Skeletal muscle cell (primary cell): Measurements from ENCODE around the gene TTC7B.

Experiments
- DNase-seq: peaks from one replicate; pipeline ENCODE4 v3.0.0-alpha.2; 2010; ENCODE audit warnings: low read depth
- H3K4me3 ChIP-seq: 2 replicates; pipeline ENCODE4 v1.5.1; 2011; ENCODE audit warnings: low read depth, mild to moderate bottlenecking, control low read depth, low read length, moderate library complexity

The TTC7B gene

DNA sequence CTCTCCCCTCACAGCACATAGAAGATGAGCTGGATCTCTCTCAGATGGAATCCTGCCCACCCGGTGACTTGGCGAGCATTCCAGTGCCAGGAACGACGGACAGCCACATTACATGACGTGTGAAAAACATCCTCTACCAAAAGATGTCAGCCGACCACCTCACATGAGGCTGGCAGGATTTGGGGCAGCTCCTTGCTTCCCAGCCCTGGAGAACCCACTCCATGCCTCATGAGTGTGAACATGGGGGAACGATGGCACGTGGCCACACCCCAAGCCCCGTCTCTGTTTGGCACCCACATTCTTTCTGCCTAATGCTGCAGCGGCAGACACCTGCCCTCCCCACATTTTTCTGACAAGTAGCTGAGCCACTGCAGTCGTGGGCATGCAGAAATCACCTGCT, 216.9 kb downstream of the TTC7B start:
- no peak for DNase-seq

DNA sequence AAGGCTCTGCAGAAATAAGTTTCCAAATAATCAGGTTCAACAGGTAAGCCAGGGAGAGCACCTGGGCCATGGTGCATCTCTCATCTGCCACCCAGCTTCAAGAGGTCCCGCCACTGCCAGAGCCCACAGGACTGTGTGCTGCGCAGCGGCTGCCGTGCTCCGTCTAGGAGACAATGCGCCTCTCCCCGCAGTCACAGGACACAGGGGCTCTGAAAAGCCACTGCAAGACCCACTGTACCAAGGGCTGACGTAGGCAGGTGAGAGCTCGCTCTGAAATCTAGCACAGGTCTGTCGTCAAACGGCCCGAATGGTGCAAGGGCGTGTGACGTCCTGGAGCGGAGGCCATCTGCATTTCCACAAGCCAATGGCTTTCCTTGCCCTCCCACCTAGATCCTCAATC, 218.3 kb downstream of the TTC7B start:
- no peak overlapping the region for H3K4me3 ChIP-seq
- no peak for DNase-seq

More for the DNA sequence above, 216.9 kb downstream of the TTC7B start:
- H3K4me3 ChIP-seq = no peak overlapping the region

DNA sequence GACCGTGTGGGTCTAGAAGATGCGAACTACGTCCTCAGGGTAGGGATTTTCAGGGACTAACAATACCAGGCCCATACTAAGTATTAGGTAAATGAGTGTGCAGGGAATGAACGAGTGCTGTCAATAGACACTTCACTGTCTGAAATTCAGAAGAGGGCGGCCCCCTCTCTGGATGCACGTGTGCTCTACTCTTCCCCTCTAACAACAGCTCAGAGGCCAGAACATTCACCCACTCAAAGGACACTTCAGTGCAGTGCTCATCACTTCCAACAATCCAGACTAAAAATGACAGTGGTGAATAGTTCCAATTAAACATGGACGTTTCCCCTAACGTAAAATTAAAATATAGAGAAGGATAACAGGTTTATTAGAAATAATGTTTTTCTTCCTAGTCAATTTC, 219.5 kb downstream of the TTC7B start:
- no peak for DNase-seq
- no peak overlapping the region for H3K4me3 ChIP-seq

DNA sequence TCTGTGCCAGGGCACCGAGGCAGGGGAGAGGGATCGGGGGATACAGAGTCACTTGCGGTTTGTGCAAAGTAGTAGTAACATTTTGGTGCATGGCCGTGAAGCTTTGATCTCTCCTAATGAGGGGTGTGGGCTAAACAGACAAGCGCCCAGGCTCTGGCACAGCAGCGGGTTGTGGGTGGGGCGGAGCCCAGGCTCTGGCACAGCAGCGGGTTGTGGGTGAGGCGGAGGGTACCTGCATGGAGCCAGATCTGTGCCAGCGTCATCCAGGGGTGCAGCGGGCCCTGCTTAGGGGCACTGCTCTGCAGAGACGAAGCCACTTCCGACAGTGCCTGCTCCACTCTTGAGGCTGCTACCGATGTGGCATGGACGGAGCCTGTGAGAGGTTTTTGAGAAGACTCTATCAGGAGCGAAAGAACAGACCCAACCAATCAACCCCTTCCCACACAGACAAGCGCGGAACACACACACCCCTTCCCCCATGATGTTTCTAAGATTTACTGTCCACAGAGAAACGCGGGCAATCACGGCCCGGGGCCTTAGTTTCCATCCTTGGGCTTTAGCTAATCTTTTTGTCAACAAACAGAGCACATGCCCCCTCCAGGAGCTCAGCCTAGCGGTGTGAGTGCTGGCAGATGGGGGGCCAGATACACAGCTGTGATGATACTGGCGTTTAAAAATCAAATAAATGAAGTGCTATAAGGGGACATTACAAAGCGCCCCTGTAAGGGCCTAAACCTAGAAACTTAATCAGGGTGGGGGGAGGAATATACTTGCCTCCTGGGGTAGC, 222.8 kb downstream of the TTC7B start:
- DNase-seq = no peak
- H3K4me3 ChIP-seq = no peak overlapping the region

- no peak for DNase-seq
- H3K4me3 ChIP-seq = no peak overlapping the region
These were observed 223.6 kb downstream of the TTC7B start for GRCh38 chr14:90592655-90593054.

GRCh38 chr14:90587918-90588317, 228.3 kb downstream of the TTC7B start:
- no peak overlapping the region for H3K4me3 ChIP-seq

DNA sequence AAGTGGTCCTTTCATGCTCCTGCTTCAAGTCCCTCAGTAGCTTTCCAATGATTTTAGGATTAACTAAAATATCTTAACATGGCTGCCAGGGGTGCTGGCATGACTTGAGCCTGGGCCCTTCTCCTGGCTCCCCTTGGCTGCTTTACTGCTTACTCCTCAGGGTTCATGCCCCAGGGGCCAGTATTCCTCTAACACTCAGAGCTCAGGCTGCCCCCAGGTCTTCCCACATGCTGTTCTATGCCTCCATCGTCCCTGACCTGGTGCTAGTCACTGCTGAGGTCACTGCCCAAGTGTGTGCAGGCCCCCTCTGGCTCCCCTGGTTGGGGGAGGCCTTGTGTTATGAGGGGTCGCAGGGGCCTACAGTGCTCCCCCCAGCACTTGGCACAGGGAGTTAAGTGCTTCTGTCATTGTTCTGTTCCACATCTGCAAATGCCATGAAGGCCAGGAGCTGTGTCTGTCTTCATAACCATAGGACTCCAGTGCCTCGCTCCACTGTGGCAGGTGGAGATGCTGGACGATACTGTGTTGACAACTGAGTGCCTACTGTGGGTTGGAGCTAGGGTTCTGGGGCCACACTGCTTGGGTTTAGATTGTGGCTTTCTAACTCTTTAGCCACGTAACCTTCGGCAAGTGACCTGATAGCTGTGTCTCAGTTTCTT, 228.8 kb downstream of the TTC7B start:
- no peak for DNase-seq
- no peak overlapping the region for H3K4me3 ChIP-seq

More at GRCh38 chr14:90587918-90588317, 228.3 kb downstream of the TTC7B start:
- DNase-seq = no peak

- no peak overlapping the region for H3K4me3 ChIP-seq
- no peak for DNase-seq
These were observed 231.1 kb downstream of the TTC7B start for GRCh38 chr14:90585106-90585505.

GRCh38 chr14:90583916-90584605, 232.2 kb downstream of the TTC7B start:
- no peak overlapping the region for H3K4me3 ChIP-seq
- no peak for DNase-seq

GRCh38 chr14:90583427-90583826, 232.8 kb downstream of the TTC7B start:
- no peak for DNase-seq

DNA sequence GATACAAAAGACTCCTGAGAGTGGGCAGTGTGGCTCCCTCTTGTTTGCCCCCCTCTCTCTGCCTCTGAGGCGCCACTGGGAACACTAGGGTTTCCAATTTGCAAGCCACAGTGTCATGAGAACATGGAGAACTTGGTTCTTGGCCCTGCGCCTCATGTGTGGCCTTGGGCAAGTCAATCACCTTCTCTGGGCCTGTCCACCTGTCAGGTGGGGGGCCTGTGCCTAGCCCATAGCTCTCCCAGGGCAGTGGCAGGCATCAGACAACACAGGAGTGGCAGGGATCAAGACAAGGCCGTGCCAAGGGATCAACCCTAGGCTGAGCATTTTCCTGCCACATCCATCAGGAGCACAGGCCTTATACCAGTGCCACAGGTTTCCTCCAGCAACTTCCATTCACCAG, 234.1 kb downstream of the TTC7B start:
- no peak for DNase-seq
- no peak overlapping the region for H3K4me3 ChIP-seq

More at GRCh38 chr14:90583427-90583826, 232.8 kb downstream of the TTC7B start:
- no peak overlapping the region for H3K4me3 ChIP-seq

DNA sequence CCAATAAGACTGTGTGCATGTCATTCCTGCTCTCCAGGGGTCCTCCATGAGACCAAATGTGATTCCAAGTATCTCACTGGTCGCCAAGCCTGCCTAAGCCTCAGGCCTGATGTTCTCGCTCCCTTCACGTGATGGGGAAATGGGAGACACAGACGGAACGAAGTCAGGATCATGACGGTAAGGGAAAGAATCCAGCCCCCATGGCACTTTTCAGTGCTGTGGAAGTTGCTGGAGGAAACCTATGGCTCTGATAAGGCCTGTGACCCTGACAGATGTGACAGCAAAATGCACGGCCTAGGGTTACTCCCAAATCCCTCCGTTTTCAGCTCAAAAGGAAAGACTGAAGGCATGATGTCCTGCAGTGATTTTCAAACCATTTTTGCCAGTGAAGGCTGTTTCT, 234.5 kb downstream of the TTC7B start:
- DNase-seq = no peak
- H3K4me3 ChIP-seq = no peak overlapping the region

GRCh38 chr14:90580377-90581335, 235.6 kb downstream of the TTC7B start:
- H3K4me3 ChIP-seq = no peak overlapping the region
- no peak for DNase-seq

- H3K4me3 ChIP-seq = no peak overlapping the region
- DNase-seq = no peak
These were observed 236.4 kb downstream of the TTC7B start for GRCh38 chr14:90579816-90580215.

- H3K4me3 ChIP-seq = no peak overlapping the region
- no peak for DNase-seq
These were observed 237.1 kb downstream of the TTC7B start for GRCh38 chr14:90579088-90579487.

DNA sequence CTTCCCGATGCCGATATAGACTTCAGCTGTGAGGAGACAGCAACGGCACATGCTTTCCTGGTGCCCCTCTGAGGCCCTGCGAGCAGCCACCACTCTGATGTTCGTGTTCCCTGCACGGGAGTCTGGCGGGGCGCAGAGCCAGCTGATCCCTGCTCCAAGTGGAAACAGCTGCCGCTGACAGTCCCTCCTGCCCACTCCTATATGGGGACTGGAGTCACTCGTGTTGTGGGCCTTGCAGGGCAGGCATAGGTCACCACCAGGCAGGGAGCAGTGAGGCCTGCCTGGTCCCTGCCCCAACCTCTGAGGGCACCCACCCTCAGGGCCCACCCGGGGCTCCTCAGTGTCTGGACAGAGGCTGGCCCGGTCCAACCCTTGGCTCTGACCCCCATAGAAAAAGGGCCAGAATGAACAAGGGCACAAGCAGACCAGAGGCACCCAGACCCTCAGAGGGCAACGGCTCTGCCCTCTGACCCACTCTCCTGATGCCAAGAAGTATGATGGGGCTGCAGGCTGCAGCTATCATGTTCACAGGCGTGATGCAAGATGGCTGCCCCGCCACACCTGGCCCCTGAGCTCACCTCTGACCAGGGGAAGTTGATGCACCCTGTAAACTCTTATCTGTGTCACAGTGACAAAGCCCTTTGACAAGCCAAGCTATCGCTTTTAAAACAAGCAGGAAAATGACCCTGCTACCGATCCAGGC, 237.8 kb downstream of the TTC7B start:
- no peak overlapping the region for H3K4me3 ChIP-seq
- no peak for DNase-seq

DNA sequence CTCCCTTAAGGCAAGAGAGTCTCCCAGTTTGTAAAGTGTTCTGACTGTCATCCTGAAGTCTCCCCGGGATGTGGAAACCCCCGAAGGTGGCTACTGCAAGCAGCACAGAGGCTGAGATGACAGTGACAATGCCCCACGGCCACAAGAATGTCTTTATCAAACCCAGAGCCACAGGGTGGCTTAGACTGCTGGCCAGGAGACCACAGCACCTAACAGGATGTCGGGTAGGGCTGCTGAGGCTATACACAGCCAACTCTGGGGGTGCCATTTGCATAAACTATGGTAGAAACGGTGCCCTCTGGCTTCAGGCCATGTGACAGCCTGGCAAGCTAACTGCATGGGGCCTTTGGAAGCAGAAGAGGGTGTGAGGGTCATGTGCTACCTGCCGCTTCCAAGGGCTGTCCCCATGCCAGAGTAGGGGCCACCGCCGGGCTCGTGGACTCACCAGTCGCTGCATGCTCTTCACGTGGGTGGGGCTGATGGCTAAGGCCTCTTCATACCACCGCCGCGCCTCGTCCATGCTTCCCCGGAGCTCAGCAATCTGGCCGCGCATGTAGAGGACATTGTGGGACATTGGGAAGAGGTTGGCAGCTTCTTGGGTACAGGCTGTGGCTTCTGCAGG, 238.5 kb downstream of the TTC7B start:
- no peak for DNase-seq
- no peak overlapping the region for H3K4me3 ChIP-seq

DNA sequence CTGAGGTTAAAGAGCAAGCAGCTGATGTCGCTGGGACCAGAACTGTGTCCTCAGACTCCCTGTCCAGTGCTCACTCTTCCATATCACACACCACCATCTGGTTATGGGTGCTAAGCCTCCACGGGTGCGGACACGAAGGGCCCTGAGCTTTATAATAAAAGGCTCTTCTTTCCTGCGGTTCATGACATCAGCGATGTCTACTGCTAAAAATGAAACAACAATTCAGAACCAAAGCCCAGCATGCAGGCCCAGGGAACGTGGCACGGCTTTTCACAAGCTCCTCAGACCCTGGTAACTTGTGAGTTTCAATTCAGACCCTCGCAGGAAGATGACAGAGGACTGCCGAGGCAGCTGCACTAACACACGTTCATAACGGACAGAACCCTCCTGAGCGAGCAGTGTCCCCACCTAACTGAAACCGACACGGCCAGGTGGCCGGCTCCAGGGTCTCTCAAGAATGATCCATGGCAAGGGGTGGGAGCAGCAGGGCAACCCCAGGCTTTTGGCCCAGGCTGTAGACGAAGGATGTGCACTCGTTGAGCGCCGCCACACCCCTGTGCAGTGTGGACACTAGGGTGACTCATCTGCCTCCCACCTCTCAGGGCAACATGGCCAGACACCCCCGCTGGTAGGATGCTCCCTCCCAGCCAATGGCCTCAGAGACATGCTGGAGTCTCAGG, 239.1 kb downstream of the TTC7B start:
- no peak for DNase-seq
- no peak overlapping the region for H3K4me3 ChIP-seq
